SJSA1 (cell line): ENCODE results near the gene EGLN2. TPM values are rescaled to one million over a fixed set of nuclear protein-coding genes. Genes with fewer than 3 reads are reported as not detected.

Source experiments
- DNase-seq, 2 experiments: peaks; one replicate each; pipeline ENCODE4 v3.0.0-alpha.2; 2015 to 2020; ENCODE audit warnings: low spot score in 2 of 2, low read depth in 1 of 2
- H3K27ac ChIP-seq: fragments of 250-450 bp; sonication (Bioruptor Pico); 2 replicates; pipeline ENCODE4 v1.5.1; 2020; ENCODE audit warnings: mild to moderate bottlenecking, moderate library complexity
- H3K27me3 ChIP-seq: fragments of 250-450 bp; sonication (Bioruptor Pico); replicated peaks from 2 replicates; pipeline ENCODE4 v1.5.1; 2020; ENCODE audit warnings: mild to moderate bottlenecking, moderate library complexity
- H3K36me3 ChIP-seq: fragments of 250-450 bp; sonication (Bioruptor Pico); 2 replicates; pipeline ENCODE4 v1.5.1; 2020; ENCODE audit warnings: mild to moderate bottlenecking
- H3K4me1 ChIP-seq: fragments of 250-450 bp; sonication (Bioruptor Pico); replicated peaks from 2 replicates; pipeline ENCODE4 v1.6.1; 2021; ENCODE audit warnings: mild to moderate bottlenecking
- H3K4me3 ChIP-seq: fragments of 250-450 bp; sonication (Bioruptor Pico); 2 replicates; pipeline ENCODE4 v1.5.1; 2020; ENCODE audit warnings: mild to moderate bottlenecking
- H3K9me3 ChIP-seq: fragments of 250-450 bp; sonication (Bioruptor Pico); replicated peaks from 2 replicates; pipeline ENCODE4 v1.5.1; 2020; ENCODE audit warnings: mild to moderate bottlenecking
- total RNA-seq: library from RNA; depleted of rRNA; stranded (reverse); fragments of >200 nt; shearing (Covaris generic); gene quantifications from 2 replicates; pipeline ENCODE4 v1.2.3, GENCODE V29; 2014; rRNA removed

EGLN2 gene
- 71.0 and 82.8 TPM in 2 replicates for total RNA-seq

DNA sequence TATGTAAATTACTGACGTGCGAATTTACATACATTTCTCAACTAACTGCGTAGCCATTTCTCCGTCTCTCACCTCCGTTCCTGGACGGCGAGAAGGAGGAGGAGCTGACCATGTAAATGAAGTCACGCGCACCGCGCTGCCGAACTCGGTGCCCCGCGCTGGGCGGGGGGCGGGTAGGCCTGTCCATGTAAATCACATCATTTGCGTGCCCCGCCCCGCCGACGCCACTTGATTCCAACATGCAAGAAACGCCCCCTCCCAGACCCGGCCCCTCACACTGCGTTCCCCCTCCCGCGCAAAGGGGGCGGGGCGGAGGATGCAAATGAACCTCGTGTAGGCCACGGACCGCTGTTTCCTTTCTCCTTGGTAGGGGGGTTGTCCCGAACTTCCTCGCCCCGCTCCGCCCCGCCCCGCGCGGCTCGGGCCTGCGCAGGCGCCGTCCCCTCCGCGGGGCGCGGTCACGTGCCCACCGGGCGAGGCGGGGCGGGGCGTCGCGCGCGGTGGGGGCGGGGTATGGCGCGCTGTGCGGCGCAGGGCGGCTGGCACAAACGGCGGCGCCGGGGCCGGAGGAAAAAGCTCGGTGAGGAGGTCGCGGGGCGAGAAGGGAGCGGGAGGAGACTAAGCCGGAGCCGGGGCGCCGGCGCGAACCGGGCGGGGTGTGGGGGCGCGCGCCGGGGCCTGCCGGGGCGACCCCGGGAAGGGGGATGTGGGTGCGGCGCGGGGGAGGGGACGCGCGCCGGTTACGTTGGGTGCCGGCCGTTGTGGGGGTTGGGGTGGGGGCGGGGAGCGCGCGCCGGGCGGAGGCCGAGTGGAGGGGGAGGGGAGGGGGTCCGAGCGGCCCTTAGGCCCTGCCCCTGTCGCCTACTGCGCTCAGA lies at the start of gene EGLN2:
Gene EGLN2, plus strand, starts transcription at position 509 of the 875 bp plus-strand sequence. CDS start 1,382 bp downstream, outside the sequence.
- Histone ChIP-seq H3K27ac (peak within 1 kb of the TSS; percentile 68), H3K4me3 (peak within 1 kb of the TSS; percentile 85), H3K4me1 (peaks cover 25% of the 10 kb centered on the region), H3K27me3 (no peaks in the 10 kb centered on the region), H3K36me3 (peaks cover 39% of the 10 kb centered on the region), H3K9me3 (no peaks in the 10 kb centered on the region)
- peak; percentile 99 to 100 for DNase-seq

DNA sequence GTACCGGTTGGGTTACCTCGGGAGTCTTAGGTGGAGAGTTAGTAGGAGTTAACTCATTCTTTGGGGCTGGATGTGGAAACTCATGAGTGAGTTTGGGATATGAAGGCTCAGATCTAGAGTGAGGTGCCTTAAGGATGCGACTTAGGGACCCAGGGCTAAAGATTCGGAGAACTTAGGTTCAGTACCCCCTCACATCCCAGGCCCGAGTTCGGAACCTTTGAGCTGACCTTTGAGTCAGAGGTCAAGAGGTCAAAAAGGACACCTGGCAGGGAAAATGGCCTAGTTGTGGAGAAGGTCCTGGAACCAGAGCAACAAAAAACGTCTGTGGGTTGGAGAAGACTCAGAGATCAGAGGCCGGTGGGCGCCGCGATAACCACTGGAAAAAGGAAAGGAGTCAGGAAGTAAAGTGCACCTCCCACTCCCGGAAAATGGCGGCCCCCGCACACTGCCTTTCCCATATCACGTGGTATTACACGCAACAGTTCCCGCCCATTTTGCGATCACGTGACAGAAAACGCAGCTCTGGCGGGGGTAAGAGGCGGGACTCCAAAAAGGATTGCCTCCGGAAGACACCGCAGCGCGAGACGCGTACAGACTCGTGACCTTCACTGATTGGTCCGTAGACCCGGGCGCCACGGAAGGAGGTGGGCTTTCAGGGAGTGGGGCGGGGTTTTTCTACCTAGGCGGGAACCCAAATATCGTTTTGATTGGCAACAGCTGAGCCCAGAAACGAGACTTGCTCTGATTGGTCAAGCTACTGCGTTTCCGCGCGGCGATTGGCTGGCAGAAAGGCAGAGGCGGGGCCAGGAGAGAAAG lies 48.7 kb upstream of the EGLN2 start, which contains the start of gene ACTMAP:
Gene ACTMAP, minus strand, starts transcription at position 420 of the 816 bp plus-strand sequence. CDS start 674 bp downstream, outside the sequence.
- Histone ChIP-seq H3K36me3 (peaks cover 11% of the 10 kb centered on the region), H3K27me3 (no peaks in the 10 kb centered on the region), H3K4me3 (peak within 1 kb of the TSS; percentile 58), H3K27ac (peak within 1 kb of the TSS; percentile 97), H3K4me1 (peaks cover 19% of the 10 kb centered on the region), H3K9me3 (no peaks in the 10 kb centered on the region)
- DNase-seq: peak; percentile 100

DNA sequence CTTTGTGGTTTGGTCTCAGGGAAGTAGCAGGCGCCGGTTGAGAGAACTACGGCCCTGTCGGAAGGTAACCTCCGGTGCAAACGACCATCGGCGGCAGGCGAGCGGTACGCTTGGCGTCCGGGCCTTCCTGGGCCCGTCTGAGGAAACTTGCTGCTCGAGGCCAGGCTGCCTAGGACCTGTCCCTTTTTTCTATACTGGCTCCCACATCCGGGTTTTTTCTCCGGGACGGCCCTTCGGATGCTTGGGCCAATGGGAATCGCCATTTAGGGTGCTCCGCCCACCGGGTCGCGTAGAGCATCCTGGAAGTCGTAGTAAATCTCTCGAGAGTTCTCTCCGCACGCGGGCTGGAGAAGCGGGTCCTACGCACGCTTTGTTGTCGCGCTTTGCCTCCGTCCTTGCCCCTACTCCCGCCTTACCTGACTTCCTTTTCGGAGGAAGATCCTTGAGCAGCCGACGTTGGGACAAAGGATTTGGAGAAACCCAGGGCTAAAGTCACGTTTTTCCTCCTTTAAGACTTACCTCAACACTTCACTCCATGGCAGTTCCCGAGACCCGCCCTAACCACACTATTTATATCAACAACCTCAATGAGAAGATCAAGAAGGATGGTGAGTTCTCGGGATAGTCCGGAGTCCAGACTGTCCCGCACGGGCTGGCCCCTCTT lies 48.0 kb upstream of the EGLN2 start, which contains the start of gene SNRPA:
Gene SNRPA, plus strand, starts transcription at position 330 of the 664 bp plus-strand sequence. Its CDS starts 206 bp downstream, at position 536.
- Histone ChIP-seq H3K9me3 (no peaks in the 10 kb centered on the region), H3K36me3 (peaks cover 19% of the 10 kb centered on the region), H3K4me3 (peak within 1 kb of the TSS; percentile 58), H3K27ac (peak within 1 kb of the TSS; percentile 97), H3K27me3 (no peaks in the 10 kb centered on the region), H3K4me1 (peaks cover 14% of the 10 kb centered on the region)
- DNase-seq: peak; percentile 99 to 100

DNA sequence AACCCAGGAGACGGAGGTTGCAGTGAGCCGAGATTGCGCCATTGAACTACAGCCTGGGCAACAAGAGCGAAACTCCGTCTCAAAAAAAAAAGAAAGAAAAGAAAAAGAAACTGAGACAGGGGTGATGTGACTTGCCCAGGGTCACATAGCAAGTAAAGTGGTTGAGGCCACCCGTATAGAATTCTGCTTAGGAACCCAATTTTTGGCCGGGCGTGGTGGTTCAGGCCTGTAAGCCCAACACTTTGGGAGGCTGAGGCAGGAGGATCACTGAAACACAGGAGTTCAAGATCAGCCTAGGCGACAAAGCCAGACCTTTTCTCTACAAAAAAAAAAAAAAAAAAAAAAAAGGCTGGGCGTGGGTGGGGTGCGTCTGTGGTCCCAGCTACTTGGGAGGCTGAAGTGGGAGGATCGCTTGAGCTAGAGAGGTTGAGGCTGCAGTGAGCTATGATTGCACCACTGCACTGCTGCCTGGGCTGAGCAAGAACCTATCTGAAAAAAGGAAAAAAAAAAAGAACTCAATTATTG lies 46.7 kb upstream of the EGLN2 start:
- Histone ChIP-seq H3K36me3 (peaks cover 32% of the 10 kb centered on the region), H3K27ac (no peak overlapping the region), H3K27me3 (no peaks in the 10 kb centered on the region), H3K4me3 (peak overlapping the region; percentile 58), H3K4me1 (peaks cover 14% of the 10 kb centered on the region), H3K9me3 (no peaks in the 10 kb centered on the region)
- no peak for DNase-seq

DNA sequence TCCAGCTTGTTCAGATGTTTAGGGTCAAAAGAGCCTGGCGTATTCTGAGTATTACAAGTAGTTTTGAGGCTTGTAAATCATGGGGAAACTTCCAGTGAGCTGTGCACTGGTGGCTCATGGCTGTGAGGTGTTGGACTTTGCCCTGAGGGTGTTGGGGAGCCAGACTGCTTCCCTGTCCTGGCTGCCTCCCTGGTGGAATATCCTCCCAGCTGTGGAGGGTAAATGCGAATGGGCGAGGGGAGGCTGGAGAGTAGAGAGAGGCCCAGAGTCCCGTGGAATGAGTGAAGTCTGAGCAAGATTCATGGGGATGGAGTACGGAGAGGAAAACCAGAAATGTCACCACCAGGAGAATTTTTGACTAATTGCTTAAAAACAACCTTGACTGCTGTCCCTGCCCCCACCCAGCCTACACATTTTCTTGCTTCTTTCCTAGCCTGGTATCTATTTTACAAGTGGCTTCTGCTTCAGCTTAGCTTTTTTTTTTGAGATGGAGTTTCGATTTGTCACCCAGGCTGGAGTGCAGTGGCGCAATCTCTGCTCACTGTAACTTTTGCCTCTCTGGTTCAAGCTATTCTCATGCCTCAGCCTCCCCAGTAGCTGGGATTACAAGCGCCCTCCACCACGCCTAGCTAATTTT lies 44.3 kb upstream of the EGLN2 start:
- Histone ChIP-seq H3K4me3 (no peak overlapping the region), H3K27ac (no peak overlapping the region), H3K27me3 (no peaks in the 10 kb centered on the region)

DNA sequence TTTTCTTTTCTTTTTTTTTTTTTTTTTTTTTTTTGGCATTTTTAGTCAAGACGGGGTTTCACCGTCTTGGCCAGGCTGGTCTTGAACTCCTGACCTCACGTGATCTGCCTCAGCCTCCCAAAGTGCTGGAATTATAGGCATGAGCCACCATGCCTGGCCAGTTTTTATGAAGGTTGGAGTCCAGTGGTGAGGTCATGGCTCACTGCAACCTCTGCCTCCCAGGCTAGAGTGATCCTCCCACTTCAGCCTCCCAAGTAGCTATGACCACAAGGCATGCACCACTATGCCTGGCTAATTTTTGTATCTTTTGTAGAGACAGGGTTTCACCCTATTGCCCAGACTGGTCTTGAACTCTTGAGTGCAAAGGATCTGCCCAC lies 43.8 kb upstream of the EGLN2 start:
- Histone ChIP-seq H3K36me3 (peaks cover 57% of the 10 kb centered on the region), H3K27me3 (no peaks in the 10 kb centered on the region), H3K4me3 (no peak overlapping the region), H3K27ac (no peak overlapping the region), H3K9me3 (no peaks in the 10 kb centered on the region), H3K4me1 (peaks cover 5% of the 10 kb centered on the region; the same call in 1 of the 2 replicates)
- no peak for DNase-seq

More for the DNA sequence above, 44.3 kb upstream of the EGLN2 start:
- no peaks in the 10 kb centered on the region for H3K9me3 ChIP-seq
- DNase-seq: no peak
- peaks cover 52% of the 10 kb centered on the region for H3K36me3 ChIP-seq
- H3K4me1 ChIP-seq: peaks cover 10% of the 10 kb centered on the region

DNA sequence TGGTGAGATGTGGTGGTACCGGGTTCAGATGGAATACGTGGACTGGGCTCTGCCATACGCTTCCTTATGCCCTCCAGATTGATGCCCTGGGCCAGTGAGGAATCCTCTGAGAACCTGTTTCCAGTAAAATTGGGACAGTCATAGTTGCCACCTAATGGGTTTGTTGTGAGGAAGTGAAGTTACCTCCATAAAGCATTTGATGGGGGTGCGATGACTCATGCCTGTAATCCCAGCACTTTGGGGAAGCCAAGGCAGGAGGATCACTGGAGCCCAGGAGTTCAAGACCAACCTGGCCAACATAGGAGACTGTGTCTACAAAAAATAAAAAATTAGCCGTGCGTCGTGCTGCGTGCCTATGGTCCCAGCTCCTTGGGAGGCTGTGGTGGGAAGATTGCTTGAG lies 43.2 kb upstream of the EGLN2 start:
- H3K4me3 ChIP-seq: no peak overlapping the region
- H3K9me3 ChIP-seq: no peaks in the 10 kb centered on the region
- peaks cover 63% of the 10 kb centered on the region for H3K36me3 ChIP-seq
- H3K4me1 ChIP-seq: peaks cover 5% of the 10 kb centered on the region; the same call in 1 of the 2 replicates
- no peak overlapping the region for H3K27ac ChIP-seq
- H3K27me3 ChIP-seq: no peaks in the 10 kb centered on the region
- no peak for DNase-seq

DNA sequence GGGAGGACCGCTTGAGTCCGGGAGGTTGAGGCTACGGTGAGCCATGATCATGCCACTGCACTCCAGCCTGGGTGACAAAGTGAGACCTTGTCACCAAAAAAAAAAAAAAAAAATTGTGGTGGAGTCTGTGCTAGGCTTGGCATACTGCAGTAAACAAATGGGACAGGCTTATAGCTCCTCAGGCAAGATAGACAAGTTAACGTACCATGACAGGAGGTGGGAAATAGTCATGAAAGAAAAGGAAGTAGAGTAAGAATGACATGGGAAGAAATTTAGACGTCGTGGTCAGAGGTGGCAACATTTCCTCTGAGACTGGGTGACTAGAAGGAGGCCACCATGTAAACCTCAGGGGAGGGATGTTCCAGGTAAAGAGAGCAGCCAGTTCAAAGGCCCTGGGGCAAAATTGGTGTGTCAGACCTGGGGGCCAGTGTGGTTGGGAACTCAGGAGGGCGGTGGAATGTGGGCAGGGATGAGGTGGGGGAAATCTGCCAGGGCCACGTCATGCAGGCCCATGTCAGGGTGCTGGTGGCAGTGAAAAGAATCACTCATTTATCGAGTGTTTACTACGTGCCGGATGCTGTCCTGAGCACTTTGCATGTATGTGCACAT lies 42.4 kb upstream of the EGLN2 start:
- Histone ChIP-seq H3K9me3 (no peaks in the 10 kb centered on the region), H3K36me3 (peaks cover 70% of the 10 kb centered on the region), H3K27me3 (no peaks in the 10 kb centered on the region), H3K4me3 (no peak overlapping the region), H3K4me1 (peaks cover 5% of the 10 kb centered on the region; the same call in 1 of the 2 replicates), H3K27ac (no peak overlapping the region)
- DNase-seq: no peak

DNA sequence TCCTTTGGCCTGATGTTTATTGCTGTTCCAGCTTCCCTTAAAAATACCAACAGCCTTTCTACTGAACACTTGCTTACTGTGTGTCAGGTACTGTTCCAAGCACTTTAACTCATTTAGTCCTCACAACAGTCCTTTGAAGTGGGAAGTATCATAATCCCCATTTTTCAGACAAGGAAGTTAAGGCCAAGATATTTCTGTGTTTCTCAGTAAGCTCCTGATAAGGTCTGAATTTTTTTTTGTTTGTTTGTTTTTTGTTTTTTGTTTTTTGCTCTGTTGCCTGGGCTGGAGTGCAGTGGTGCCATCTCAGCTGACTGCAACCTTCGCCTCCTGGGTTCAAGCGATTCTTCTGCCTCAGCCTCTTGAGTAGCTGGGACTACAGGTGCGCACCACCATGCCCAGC lies 40.5 kb upstream of the EGLN2 start:
- peaks cover 83% of the 10 kb centered on the region for H3K36me3 ChIP-seq
- no peaks in the 10 kb centered on the region for H3K9me3 ChIP-seq
- no peak overlapping the region for H3K27ac ChIP-seq
- no peak for DNase-seq
- no peak overlapping the region for H3K4me3 ChIP-seq
- no peaks in the 10 kb centered on the region for H3K27me3 ChIP-seq
- H3K4me1 ChIP-seq: no peaks in the 10 kb centered on the region

DNA sequence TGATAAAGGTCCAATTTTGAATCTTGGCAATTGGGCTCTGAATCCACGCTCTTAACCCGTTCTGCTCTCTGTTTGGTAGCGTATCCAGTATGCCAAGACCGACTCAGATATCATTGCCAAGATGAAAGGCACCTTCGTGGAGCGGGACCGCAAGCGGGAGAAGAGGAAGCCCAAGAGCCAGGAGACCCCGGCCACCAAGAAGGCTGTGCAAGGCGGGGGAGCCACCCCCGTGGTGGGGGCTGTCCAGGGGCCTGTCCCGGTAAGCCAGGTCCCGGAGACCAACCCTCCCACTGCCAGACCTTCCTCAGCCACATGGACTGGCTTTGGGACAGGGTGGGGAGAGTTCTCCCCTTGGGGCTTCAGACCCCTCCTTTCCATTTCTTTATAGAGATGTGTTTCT lies 39.6 kb upstream of the EGLN2 start:
- Histone ChIP-seq H3K27ac (no peak overlapping the region), H3K36me3 (peaks cover 92% of the 10 kb centered on the region), H3K4me3 (no peak overlapping the region), H3K27me3 (no peaks in the 10 kb centered on the region), H3K9me3 (no peaks in the 10 kb centered on the region), H3K4me1 (no peaks in the 10 kb centered on the region)
- no peak for DNase-seq

DNA sequence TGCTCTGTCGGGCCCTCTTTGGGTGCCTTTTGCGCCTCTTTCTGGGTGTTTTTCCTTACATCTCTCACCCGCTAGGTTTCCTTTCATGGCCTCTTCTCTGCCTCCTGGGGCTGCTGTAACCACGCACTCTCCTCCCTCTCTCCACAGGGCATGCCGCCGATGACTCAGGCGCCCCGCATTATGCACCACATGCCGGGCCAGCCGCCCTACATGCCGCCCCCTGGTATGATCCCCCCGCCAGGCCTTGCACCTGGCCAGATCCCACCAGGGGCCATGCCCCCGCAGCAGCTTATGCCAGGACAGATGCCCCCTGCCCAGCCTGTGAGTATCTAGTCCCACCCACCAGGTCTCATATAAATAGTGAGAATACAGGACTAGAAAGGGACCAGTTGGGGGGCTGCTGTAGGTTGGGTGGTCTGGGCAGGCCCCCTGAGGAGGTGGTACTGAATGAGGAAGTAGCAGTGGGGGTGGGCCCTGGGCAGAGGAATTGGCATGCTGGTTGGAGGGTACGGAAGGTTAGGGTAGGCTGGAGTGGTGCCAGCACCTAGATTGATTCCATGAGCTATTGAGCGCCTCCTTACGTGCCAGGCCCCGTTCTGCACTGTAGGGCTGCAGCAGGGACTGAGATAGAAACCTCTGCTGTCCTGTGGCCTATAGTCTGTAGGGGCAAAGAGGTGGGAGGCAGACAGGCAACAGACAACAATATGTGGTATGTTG lies 36.1 kb upstream of the EGLN2 start:
- Histone ChIP-seq H3K4me1 (no peaks in the 10 kb centered on the region), H3K27ac (no peak overlapping the region), H3K9me3 (no peaks in the 10 kb centered on the region), H3K36me3 (peaks cover 83% of the 10 kb centered on the region), H3K4me3 (no peak overlapping the region), H3K27me3 (no peaks in the 10 kb centered on the region)
- DNase-seq: no peak

DNA sequence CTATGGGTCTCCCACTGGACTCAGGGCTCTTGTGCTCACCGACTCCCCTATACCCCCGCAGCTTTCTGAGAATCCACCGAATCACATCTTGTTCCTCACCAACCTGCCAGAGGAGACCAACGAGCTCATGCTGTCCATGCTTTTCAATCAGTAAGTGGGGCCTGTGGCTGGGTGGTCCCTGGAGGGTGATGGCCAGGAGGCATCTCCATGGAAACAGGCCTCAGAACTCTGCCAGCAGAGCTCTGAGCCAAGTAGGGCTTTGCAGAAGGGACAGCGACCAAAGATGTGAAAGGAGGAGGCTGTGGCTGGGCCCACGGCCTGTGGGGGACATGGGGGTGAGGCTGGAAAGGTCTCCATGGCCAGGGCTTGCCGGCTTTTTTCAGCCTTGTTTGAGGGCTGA lies 35.5 kb upstream of the EGLN2 start:
- no peak for DNase-seq
- peaks cover 77% of the 10 kb centered on the region for H3K36me3 ChIP-seq
- no peaks in the 10 kb centered on the region for H3K27me3 ChIP-seq
- no peaks in the 10 kb centered on the region for H3K4me1 ChIP-seq
- no peak overlapping the region for H3K27ac ChIP-seq
- no peak overlapping the region for H3K4me3 ChIP-seq
- H3K9me3 ChIP-seq: no peaks in the 10 kb centered on the region
